ENCODE data around the gene MYO15B. TPM values are rescaled to one million over a fixed set of nuclear protein-coding genes. Genes with fewer than 3 reads are reported as not detected.

The MYO15B gene
- total and polyA plus RNA-seq, 2 experiments from 2014 or later, result 124 to 153 TPM

DNA sequence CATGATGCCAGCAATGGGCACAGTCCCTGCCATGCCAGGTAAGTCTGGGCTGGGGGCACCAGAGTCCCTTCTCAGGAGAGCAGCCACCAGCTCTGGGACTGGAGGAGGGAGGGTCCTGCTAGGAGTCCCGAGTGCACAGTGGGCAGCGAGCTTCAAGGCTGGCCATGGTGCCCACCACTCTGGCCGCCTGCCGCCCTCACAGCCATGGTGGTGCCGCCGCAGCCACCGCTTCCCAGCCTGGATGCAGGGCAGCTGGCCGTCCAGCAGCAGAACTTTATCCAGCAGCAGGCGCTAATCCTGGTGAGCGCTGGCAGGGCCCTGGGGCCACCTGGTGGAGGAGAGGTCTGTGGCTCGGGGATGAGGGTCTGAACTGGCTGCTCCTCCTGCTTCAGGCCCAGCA, 27.7 kb downstream of the MYO15B start:
- Histone ChIP-seq H3K9me3 (ENCODE audit: low read depth) (no peaks in the 10 kb centered on the region), H3K9me2 (replicated peaks; ENCODE audit: insufficient read depth) (no peaks in the 10 kb centered on the region), H3K27ac (no peak overlapping the region), H3K79me2 (peaks cover 5% of the 10 kb centered on the region), H3K4me3 (no peak overlapping the region), H3K4me1 (ENCODE audit: insufficient read depth) (peaks cover 8% of the 10 kb centered on the region), H3K36me3 (replicated peaks; ENCODE audit: insufficient read depth, low read depth) (no peaks in the 10 kb centered on the region), H2AFZ (no peak overlapping the region), H4K20me1 (ENCODE audit: insufficient read depth, poor library complexity, severe bottlenecking) (no peaks in the 10 kb centered on the region), H3K4me2 (no peak overlapping the region), H3K27me3 (no peaks in the 10 kb centered on the region)
- TF ChIP-seq EZH2 (IDR thresholded peaks at IDR 0.05; ENCODE audit: borderline replicate concordance) (no peak), EZH2phosphoT487 (IDR thresholded peaks at IDR 0.05; ENCODE audit: low read depth, severe bottlenecking, unreplicated experiment) (no peak)
- TF ChIP-seq, protein P1, sequence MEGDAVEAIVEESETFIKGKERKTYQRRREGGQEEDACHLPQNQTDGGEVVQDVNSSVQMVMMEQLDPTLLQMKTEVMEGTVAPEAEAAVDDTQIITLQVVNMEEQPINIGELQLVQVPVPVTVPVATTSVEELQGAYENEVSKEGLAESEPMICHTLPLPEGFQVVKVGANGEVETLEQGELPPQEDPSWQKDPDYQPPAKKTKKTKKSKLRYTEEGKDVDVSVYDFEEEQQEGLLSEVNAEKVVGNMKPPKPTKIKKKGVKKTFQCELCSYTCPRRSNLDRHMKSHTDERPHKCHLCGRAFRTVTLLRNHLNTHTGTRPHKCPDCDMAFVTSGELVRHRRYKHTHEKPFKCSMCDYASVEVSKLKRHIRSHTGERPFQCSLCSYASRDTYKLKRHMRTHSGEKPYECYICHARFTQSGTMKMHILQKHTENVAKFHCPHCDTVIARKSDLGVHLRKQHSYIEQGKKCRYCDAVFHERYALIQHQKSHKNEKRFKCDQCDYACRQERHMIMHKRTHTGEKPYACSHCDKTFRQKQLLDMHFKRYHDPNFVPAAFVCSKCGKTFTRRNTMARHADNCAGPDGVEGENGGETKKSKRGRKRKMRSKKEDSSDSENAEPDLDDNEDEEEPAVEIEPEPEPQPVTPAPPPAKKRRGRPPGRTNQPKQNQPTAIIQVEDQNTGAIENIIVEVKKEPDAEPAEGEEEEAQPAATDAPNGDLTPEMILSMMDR (IDR thresholded peaks at IDR 0.05; ENCODE audit: poor library complexity), result no peak
- 89% methylated on average over 11 of the region's 11 CpGs for WGBS (ENCODE audit: low lambda C conversion rate, missing lambda C conversion rate)
- DNase-seq (ENCODE audit: low spot score), result no peak

DNA sequence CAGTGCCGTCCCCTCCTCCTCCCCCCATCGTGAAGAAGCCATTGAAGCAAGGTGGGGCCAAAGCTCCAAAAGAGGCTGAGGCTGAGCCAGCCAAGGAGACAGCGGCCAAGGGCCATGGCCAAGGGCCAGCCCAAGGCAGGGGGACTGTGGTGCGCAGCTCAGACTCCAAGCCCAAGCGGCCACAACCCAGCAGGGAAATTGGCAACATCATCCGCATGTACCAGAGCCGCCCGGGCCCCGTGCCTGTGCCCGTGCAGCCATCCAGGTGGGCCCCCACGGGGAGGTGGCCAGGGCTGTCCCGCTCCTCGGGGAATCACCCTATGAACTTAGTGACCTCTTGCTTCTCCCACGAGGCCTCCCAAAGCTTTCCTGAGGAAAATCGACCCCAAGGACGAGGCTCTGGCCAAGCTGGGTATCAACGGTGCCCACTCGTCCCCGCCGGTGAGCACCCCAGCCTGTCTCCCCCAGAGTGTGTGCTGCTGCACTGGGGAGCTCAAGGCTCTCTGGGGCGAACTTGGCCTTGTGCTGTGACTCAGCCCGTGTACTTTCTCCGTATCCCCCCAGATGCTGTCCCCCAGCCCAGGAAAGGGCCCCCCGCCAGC, 29.0 kb downstream of the MYO15B start:
- Histone ChIP-seq H3K4me2 (no peak overlapping the region), H3K36me3 (replicated peaks; ENCODE audit: insufficient read depth, low read depth) (no peaks in the 10 kb centered on the region), H3K79me2 (no peaks in the 10 kb centered on the region), H3K9me3 (ENCODE audit: low read depth) (no peaks in the 10 kb centered on the region), H3K4me1 (ENCODE audit: insufficient read depth) (no peaks in the 10 kb centered on the region), H3K4me3 (no peak overlapping the region), H4K20me1 (ENCODE audit: insufficient read depth, poor library complexity, severe bottlenecking) (no peaks in the 10 kb centered on the region), H3K27me3 (no peaks in the 10 kb centered on the region), H2AFZ (no peak overlapping the region), H3K27ac (no peak overlapping the region), H3K9me2 (replicated peaks; ENCODE audit: insufficient read depth) (no peaks in the 10 kb centered on the region)
- WGBS (ENCODE audit: low lambda C conversion rate, missing lambda C conversion rate), result 94% methylated on average over 20 of the region's 24 CpGs
- DNase-seq (ENCODE audit: low spot score), result no peak
- TF ChIP-seq, protein P1 (IDR thresholded peaks at IDR 0.05; ENCODE audit: poor library complexity), result no peak
- no peak for TF ChIP-seq EZH2 (IDR thresholded peaks at IDR 0.05; ENCODE audit: borderline replicate concordance)
- TF ChIP-seq EZH2phosphoT487 (IDR thresholded peaks at IDR 0.05; ENCODE audit: low read depth, severe bottlenecking, unreplicated experiment), result no peak

DNA sequence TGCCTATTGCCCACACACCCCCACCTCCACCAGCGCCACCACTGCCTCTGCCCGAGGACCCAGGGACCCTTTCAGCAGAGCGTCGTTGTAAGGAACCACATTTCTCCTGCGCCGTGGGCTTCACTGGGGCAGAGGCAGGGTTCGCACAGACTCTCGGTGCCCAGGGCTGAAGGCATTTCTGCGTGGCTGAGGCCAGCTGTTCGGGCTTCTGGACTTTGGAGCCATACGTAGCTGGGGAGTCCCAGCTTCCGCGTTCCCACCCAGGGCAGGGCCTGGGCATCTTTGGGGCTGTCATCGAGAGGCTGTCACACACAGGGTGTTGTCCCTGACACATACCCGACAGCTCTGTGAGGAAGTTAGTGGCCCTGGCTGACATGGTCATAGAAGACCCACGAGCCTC, 29.6 kb downstream of the MYO15B start:
- 95% methylated on average over 16 of the region's 16 CpGs for WGBS (ENCODE audit: low lambda C conversion rate, missing lambda C conversion rate)
- Histone ChIP-seq H3K9me2 (replicated peaks; ENCODE audit: insufficient read depth) (no peaks in the 10 kb centered on the region), H3K4me1 (ENCODE audit: insufficient read depth) (no peaks in the 10 kb centered on the region), H4K20me1 (ENCODE audit: insufficient read depth, poor library complexity, severe bottlenecking) (no peaks in the 10 kb centered on the region), H3K27ac (no peak overlapping the region), H3K79me2 (no peaks in the 10 kb centered on the region), H3K9me3 (ENCODE audit: low read depth) (no peaks in the 10 kb centered on the region), H3K4me2 (no peak overlapping the region), H2AFZ (no peak overlapping the region), H3K27me3 (no peaks in the 10 kb centered on the region), H3K36me3 (replicated peaks; ENCODE audit: insufficient read depth, low read depth) (no peaks in the 10 kb centered on the region), H3K4me3 (no peak overlapping the region)
- TF ChIP-seq, protein P1 (IDR thresholded peaks at IDR 0.05; ENCODE audit: poor library complexity), result no peak
- TF ChIP-seq EZH2 (IDR thresholded peaks at IDR 0.05; ENCODE audit: borderline replicate concordance), result no peak
- TF ChIP-seq EZH2phosphoT487 (IDR thresholded peaks at IDR 0.05; ENCODE audit: low read depth, severe bottlenecking, unreplicated experiment), result no peak
- DNase-seq (ENCODE audit: low spot score), result no peak
